Psoas muscle (tissue), 8 donors: Measurements from ENCODE around the gene RHBDD2. TPM values are rescaled to one million over a fixed set of nuclear protein-coding genes. Genes with fewer than 3 reads are reported as not detected.
"Not testable (repeated sequence)": the region's sequence is repeated elsewhere in the genome, so short reads cannot be mapped to it uniquely, and the experiment has no call there.

Experiments
- ATAC-seq, 4 donors: fragments of 200-7000 bp; cut with Tn5 transposase; one replicate each; pipeline ENCODE4 v1.9.1; 2020; ENCODE audit warnings: moderate library complexity in 3 of 4, mild to moderate bottlenecking in 2 of 4
- DNase-seq, 2 donors: peaks; one replicate each; pipeline ENCODE4 v3.0.0-alpha.2; 2020
- H3K27ac ChIP-seq: fragments of 200-600 bp; one replicate; pipeline ENCODE4 v1.8.0; 2022
- H3K27me3 ChIP-seq, 3 donors: fragments of 200-600 bp in 1 of 3; one replicate each; pipeline versions ENCODE4 v1.6.1 to v1.8.0; 2013 to 2022; ENCODE audit warnings: low read length in 2 of 3, mild to moderate bottlenecking in 2 of 3, moderate library complexity in 1 of 3; ENCODE audit not compliant: insufficient read depth in 3 of 3
- H3K36me3 ChIP-seq, 2 donors: fragments of 200-600 bp in 1 of 2; one replicate each; pipeline versions ENCODE4 v1.6.1 to v1.8.0; 2013 to 2022; ENCODE audit warnings: low read depth in 1 of 2, mild to moderate bottlenecking in 1 of 2, moderate library complexity in 1 of 2; ENCODE audit not compliant: insufficient read depth in 1 of 2
- H3K4me1 ChIP-seq: fragments of 200-600 bp; one replicate; pipeline ENCODE4 v1.8.0; 2022
- H3K4me3 ChIP-seq: fragments of 200-600 bp; one replicate; pipeline ENCODE4 v1.8.0; 2022; ENCODE audit warnings: mild to moderate bottlenecking
- H3K9me3 ChIP-seq: fragments of 200-600 bp; one replicate; pipeline ENCODE4 v1.8.0; 2022
- WGBS, 3 donors: extraction: QIAGEN DNeasy Blood & Tissue Kit; methylation state at CpG; one replicate each; pipeline versions ENCODE4 v1.1.6 to v1.1.7; 2013; 5-methylcytosine and 5-hydroxymethylcytosine counted together
- intact Hi-C, 2 donors: fragments of 100-400 bp; cut with DNase I; formaldehyde crosslinking; loops; one replicate each; pipeline versions ENCODE4 v1.11.0 to v1.14.2; 2022
- polyA plus RNA-seq, 3 donors: library from polyadenylated mRNA; stranded (reverse); fragments of 200-250 nt; gene quantifications; one replicate each; pipeline ENCODE4 v1.2.3, GENCODE V29; 2013
- total RNA-seq, 4 donors: library from RNA; stranded (reverse); fragmentation: NEBNext Ultra II Directional in 2 of 4; extraction: Animal tissue kit (Norgen Biotek cat#: 25700) in 2 of 4; gene quantifications; one replicate each; pipeline versions ENCODE4 v1.2.1 to v1.2.4, GENCODE V29; 2021 to 2023
- TF ChIP-seq, protein P1 (sequence below): fragments of 200-600 bp; IDR thresholded peaks from one replicate; pipeline ENCODE4 v1.8.0; 2022; ENCODE audit warnings: antibody characterized with exemption
- donor health status: healthy with polysubstance abuse.
- donor health status: DM: no; HTN: no; CAD: no; lungs with moderate emphysema.
- donor health status: Bipolar disorder and iron deficiency.
- donor health status: healthy.
- donor health status: DM: yes; HTN: yes; CAD: no.
- donor health status: DM: no; HTN: no; CAD: no.
- donor health status: DM: no; HTN: no; CAD: no.
- donor health status: DM: yes; HTN: yes; CAD: no.

Gene RHBDD2
- total and polyA plus RNA-seq, 7 donors = 18.3 to 38.9 (median 30.4) TPM

DNA sequence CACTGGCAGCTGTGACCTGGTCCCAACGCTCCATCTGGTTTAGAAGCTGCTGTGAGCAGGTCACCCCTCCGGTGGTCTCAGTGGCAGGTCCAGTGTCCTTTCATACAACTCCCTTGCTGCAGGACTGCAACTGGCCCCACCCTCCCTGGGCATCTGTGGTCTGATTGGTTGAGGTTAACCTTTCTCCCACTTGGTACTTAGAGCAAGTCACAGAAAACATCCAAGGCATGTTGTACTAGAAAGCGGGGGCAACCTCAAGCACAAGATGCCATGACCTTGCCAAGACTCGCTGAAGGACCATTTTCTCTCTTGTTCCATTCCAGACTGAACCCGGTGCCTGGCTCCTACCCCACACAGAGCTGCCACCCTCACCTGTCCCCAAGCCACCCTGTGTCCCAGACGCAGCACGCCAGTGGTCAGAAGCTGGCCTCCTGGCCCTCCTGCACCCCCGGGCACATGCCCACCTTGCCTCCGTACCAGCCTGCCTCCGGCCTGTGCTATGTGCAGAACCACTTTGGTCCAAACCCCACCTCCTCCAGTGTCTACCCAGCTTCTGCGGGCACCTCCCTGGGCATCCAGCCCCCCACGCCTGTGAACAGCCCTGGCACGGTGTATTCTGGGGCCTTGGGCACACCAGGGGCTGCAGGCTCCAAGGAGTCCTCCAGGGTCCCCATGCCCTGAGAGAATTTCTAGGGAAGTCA lies 9.0 kb downstream of the RHBDD2 start:
- peaks cover 0 to 53% of the 10 kb centered on the region in 2 donors for H3K36me3 ChIP-seq
- ATAC-seq = peak in 2 of 4 donors; percentile 10 to 12
- TF ChIP-seq, protein P1, sequence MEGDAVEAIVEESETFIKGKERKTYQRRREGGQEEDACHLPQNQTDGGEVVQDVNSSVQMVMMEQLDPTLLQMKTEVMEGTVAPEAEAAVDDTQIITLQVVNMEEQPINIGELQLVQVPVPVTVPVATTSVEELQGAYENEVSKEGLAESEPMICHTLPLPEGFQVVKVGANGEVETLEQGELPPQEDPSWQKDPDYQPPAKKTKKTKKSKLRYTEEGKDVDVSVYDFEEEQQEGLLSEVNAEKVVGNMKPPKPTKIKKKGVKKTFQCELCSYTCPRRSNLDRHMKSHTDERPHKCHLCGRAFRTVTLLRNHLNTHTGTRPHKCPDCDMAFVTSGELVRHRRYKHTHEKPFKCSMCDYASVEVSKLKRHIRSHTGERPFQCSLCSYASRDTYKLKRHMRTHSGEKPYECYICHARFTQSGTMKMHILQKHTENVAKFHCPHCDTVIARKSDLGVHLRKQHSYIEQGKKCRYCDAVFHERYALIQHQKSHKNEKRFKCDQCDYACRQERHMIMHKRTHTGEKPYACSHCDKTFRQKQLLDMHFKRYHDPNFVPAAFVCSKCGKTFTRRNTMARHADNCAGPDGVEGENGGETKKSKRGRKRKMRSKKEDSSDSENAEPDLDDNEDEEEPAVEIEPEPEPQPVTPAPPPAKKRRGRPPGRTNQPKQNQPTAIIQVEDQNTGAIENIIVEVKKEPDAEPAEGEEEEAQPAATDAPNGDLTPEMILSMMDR = no peak
- H3K27ac ChIP-seq = peak overlapping the region; percentile 63
- DNase-seq = no peak
- WGBS, 3 donors = 87 to 90% (median 90%) methylated on average over 13 of the region's 13 CpGs
- H3K9me3 ChIP-seq = no peaks in the 10 kb centered on the region
- H3K27me3 ChIP-seq = no peaks in the 10 kb centered on the region
- intact Hi-C loops = no loop called here
- H3K4me1 ChIP-seq = peaks cover 5% of the 10 kb centered on the region
- H3K4me3 ChIP-seq = no peak overlapping the region

DNA sequence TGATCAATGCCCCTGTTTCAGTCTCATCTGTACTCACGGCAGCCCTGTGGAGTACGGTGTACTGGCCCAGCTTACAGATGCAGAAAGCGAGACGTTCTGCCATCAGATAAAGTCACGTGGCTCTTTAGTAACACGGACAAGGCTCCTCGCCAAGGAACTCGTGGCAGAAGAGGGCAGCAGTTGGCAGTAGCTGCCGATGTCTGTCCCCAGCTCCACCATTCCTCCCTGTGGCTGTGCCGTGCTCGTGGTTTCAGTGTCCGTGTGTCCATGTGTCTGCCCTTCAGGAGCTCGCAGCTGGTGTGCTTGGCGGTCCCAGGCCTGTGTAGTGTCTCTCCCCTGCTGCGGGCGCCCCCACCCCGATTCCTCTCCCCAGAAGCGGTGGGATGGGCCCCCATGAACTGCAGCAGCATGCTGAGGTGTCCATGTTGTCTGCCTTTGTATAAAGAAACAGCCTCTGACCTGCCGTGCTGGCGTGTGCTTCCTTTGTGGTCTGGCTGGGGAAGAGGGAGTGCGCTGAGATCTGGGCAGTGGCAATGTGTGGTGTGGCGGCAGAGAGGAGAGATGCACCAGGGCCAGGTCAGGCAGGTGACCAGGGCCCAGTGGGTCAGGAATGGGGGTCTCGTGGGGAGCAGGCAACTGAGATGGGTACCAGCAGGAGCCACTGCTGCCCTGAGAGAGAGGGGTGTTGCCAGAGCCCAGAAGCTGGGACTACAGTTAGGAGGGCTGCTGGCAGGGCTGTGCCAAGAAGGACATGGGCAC lies 9.8 kb downstream of the RHBDD2 start:
- H3K27ac ChIP-seq = peak overlapping the region; percentile 63
- TF ChIP-seq, protein P1 = no peak
- 38 to 60% (median 50%) methylated on average over 23 of the region's 23 CpGs for WGBS, 3 donors
- peaks cover 5% of the 10 kb centered on the region for H3K4me1 ChIP-seq
- DNase-seq (peak; percentile 57 to 83), ATAC-seq (peak; percentile 86 to 92 (median 92))
- no peaks in the 10 kb centered on the region for H3K27me3 ChIP-seq
- H3K9me3 ChIP-seq = no peaks in the 10 kb centered on the region
- peak overlapping the region; percentile 32 for H3K4me3 ChIP-seq
- intact Hi-C loops = no loop called here
- H3K36me3 ChIP-seq = peaks cover 0 to 45% of the 10 kb centered on the region in 2 donors

DNA sequence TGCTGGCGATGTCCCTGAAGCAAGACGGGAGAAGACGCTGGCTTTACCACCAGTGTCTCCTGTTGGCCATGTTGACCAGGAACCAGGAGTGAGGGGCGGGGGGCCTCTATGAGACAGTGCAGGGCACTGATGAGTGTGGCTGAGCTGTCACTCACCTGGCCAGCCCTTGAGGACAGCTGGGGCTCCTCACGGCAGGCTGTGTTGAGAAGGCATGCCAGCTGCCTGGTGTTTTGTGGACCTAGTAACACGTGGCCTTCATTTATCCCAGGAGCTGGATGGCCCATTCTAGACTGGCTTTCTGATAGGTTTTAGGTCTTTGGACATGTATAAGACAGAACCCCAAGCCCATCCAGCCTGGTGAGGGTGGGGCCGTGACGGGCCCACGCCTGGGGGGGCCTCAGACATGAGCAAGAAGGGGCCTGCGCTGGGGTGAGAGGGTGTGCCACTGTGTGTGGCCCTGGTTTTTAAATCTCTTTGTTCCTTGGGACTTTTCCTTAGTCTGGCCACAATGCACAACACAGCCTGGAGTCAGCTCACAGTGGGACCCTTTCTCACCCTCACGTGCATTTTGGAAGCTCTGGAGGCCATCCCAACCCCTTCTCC lies 10.5 kb downstream of the RHBDD2 start:
- peak overlapping the region; percentile 63 for H3K27ac ChIP-seq
- no peaks in the 10 kb centered on the region for H3K27me3 ChIP-seq
- TF ChIP-seq, protein P1 = no peak
- H3K4me3 ChIP-seq = no peak overlapping the region
- ATAC-seq = peak; percentile 17 to 50 (median 42)
- no peak for DNase-seq
- intact Hi-C loops = no loop called here
- WGBS, 3 donors = 76 to 84% (median 78%) methylated on average over 11 of the region's 11 CpGs
- peaks cover 5% of the 10 kb centered on the region for H3K4me1 ChIP-seq
- H3K9me3 ChIP-seq = no peaks in the 10 kb centered on the region
- H3K36me3 ChIP-seq = peaks cover 0 to 38% of the 10 kb centered on the region in 2 donors

DNA sequence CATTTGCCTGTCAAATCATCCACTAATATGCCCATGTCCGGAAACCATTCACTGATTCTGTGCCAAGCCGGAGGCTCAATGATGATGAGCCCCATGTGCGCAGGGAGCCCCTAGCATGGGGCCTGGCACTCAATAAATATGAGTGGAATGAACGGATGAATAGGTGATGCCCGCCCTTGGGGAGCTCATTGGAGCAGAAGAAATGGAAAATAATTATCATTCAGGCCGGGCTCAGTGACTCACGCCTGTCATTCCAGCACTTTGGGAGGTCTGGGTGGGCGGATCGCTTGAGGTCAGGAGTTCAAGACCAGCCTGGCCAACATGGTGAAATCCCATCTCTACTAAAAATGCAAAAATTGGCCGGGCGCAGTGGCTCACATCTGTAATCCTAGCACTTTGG lies 11.0 kb downstream of the RHBDD2 start:
- Histone ChIP-seq H3K36me3 (peaks cover 0 to 33% of the 10 kb centered on the region in 2 donors), H3K4me1 (peaks cover 5% of the 10 kb centered on the region), H3K27me3 (no peaks in the 10 kb centered on the region), H3K4me3 (no peak overlapping the region), H3K27ac (no peak overlapping the region), H3K9me3 (no peaks in the 10 kb centered on the region)
- no peak for ATAC-seq
- WGBS, 3 donors = 67 to 74% (median 68%) methylated on average over 11 of the region's 11 CpGs
- TF ChIP-seq, protein P1 = no peak
- intact Hi-C loops = no loop called here
- DNase-seq = no peak

DNA sequence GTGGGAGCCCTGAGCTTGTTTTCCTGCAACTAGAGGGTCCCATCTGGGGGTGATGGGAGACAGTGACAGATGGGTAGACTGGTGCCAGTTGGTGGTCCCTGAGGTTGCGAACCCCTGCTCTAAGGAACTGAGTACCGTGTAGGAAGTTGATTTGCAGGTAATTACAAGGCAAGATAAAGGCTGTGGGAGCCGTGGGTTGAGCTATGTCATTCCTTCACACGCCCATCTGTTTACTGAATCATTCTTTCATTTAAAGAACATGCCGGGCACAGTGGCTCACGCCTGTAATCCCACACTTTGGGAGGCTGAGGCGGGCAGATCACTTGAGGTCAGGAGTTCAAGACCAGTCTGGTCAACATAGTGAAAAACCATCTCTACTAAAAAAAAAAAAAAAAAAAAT lies 12.4 kb downstream of the RHBDD2 start:
- H3K4me1 ChIP-seq, intact Hi-C loops, DNase-seq, H3K4me3 ChIP-seq, ATAC-seq, H3K9me3 ChIP-seq, H3K27me3 ChIP-seq, H3K27ac ChIP-seq: not testable (repeated sequence)
- WGBS, 3 donors = 85 to 90% (median 87%) methylated on average over 7 of the region's 7 CpGs
- H3K36me3 ChIP-seq = peaks cover 0 to 19% of the 10 kb centered on the region in 2 donors
